ENCODE measurements around the gene OPCML. TPM values are rescaled to one million over a fixed set of nuclear protein-coding genes. Genes with fewer than 3 reads are reported as not detected.

OPCML gene
- total RNA-seq, 2 donors from 2014 or later: under 0.01 TPM; not detected in 1

DNA sequence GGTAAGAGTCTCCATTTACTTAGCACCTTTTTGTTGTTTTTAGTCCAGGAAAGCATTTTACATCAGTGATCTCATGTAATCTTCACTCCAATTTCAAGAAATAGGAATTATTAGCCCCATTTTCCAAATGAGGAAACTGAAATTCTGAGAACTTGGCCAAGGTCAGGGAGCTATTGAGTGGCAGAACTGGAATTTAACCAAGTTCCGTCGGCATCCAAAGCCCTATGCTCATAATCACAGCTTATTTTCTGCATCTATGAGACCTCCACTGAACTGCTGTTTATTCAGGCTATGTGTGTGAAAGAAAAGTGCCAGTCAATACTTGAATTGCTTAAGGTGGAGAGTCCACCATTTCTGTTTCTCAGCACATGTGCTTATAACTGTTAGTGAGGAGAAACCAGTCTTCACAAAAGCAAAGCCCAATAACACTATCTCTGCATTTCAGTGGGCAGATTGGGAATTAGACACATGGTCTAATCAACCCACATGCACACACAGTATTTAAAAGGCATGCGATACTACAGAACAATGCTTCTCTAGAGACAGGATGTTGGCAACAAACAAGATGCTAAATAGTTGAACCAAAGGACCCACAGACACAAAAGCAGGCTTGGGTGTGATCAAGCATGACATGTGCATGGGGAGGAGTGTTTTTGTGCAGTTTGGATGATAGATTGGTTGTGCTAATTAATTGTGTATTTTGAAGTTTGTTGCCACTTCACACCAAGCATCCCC lies 780.6 kb downstream of the OPCML start:
- Histone ChIP-seq H3K27ac (no peak overlapping the region), H3K27me3 (no peaks in the 10 kb centered on the region), H3K4me3 (no peak overlapping the region), H3K36me3 (replicated peaks in 1 of 2; ENCODE audit: insufficient read depth in 1 of 2, low read depth in 2 of 2) (no peaks in the 10 kb centered on the region), H3K9me3 (no peaks in the 10 kb centered on the region), H3K4me1 (no peaks in the 10 kb centered on the region)
- DNase-seq: no peak
- 20 to 37% methylated on average over 3 of the region's 3 CpGs for WGBS, 2 donors
- intact Hi-C loops (cut with DNase I): no loop called here
- no peak for ATAC-seq
- TF ChIP-seq POLR2A (IDR thresholded peaks at IDR 0.05): no peak
- TF ChIP-seq, protein P1, sequence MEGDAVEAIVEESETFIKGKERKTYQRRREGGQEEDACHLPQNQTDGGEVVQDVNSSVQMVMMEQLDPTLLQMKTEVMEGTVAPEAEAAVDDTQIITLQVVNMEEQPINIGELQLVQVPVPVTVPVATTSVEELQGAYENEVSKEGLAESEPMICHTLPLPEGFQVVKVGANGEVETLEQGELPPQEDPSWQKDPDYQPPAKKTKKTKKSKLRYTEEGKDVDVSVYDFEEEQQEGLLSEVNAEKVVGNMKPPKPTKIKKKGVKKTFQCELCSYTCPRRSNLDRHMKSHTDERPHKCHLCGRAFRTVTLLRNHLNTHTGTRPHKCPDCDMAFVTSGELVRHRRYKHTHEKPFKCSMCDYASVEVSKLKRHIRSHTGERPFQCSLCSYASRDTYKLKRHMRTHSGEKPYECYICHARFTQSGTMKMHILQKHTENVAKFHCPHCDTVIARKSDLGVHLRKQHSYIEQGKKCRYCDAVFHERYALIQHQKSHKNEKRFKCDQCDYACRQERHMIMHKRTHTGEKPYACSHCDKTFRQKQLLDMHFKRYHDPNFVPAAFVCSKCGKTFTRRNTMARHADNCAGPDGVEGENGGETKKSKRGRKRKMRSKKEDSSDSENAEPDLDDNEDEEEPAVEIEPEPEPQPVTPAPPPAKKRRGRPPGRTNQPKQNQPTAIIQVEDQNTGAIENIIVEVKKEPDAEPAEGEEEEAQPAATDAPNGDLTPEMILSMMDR (IDR thresholded peaks at IDR 0.05): no peak

DNA sequence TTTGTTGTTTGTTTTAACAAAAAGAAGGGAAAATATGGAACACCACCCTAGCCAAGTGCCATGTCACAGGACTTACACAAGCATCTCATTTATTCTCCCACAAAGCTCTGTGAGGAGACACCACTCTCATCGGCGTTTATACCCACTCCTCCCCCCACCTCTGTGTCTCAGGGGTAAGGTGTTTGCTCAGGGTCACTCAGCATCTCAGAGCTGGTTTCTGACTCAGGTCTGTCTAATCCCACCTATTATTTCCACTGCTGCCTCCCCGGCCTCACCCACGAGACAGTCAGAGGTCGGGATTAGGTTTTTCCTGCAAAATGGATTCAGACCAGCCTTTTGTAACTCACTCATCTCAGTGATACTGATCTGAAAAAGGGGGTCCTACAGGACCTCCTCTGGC lies 786.0 kb downstream of the OPCML start:
- Histone ChIP-seq H3K4me3 (no peak overlapping the region), H3K27me3 (no peaks in the 10 kb centered on the region), H3K4me1 (no peaks in the 10 kb centered on the region), H3K27ac (no peak overlapping the region), H3K36me3 (replicated peaks in 1 of 2; ENCODE audit: insufficient read depth in 1 of 2, low read depth in 2 of 2) (no peaks in the 10 kb centered on the region), H3K9me3 (no peaks in the 10 kb centered on the region)
- intact Hi-C loops (cut with DNase I): no loop called here
- ATAC-seq (no peak), DNase-seq (no peak)
- TF ChIP-seq, protein P1 (IDR thresholded peaks at IDR 0.05): no peak
- no peak for TF ChIP-seq POLR2A (IDR thresholded peaks at IDR 0.05)
- 71 to 72% methylated on average over 5 of the region's 5 CpGs for WGBS, 2 donors

- Histone ChIP-seq H3K36me3 (replicated peaks in 1 of 2; ENCODE audit: insufficient read depth in 1 of 2, low read depth in 2 of 2) (no peaks in the 10 kb centered on the region), H3K27ac (no peak overlapping the region), H3K4me3 (no peak overlapping the region), H3K9me3 (no peaks in the 10 kb centered on the region), H3K4me1 (no peaks in the 10 kb centered on the region), H3K27me3 (no peaks in the 10 kb centered on the region)
- intact Hi-C loops (cut with DNase I): no loop called here
- no peak for DNase-seq
- WGBS, 2 donors: 24 to 37% methylated on average over 1 of the region's 1 CpG
- TF ChIP-seq, protein P1 (IDR thresholded peaks at IDR 0.05): no peak
- no peak for TF ChIP-seq POLR2A (IDR thresholded peaks at IDR 0.05)
- no peak for ATAC-seq
These were observed 787.0 kb downstream of the OPCML start for GRCh38 chr11:132745306-132745705.

GRCh38 chr11:132744771-132745170 lies 787.5 kb downstream of the OPCML start:
- Histone ChIP-seq H3K9me3 (no peaks in the 10 kb centered on the region), H3K4me3 (no peak overlapping the region), H3K27ac (no peak overlapping the region), H3K27me3 (no peaks in the 10 kb centered on the region), H3K36me3 (replicated peaks in 1 of 2; ENCODE audit: insufficient read depth in 1 of 2, low read depth in 2 of 2) (no peaks in the 10 kb centered on the region), H3K4me1 (no peaks in the 10 kb centered on the region)
- intact Hi-C loops (cut with DNase I): no loop called here
- ATAC-seq: no peak
- DNase-seq: no peak
- TF ChIP-seq, protein P1 (IDR thresholded peaks at IDR 0.05): no peak
- no peak for TF ChIP-seq POLR2A (IDR thresholded peaks at IDR 0.05)
- 60% methylated on average over 8 of the region's 8 CpGs for WGBS, 2 donors

DNA sequence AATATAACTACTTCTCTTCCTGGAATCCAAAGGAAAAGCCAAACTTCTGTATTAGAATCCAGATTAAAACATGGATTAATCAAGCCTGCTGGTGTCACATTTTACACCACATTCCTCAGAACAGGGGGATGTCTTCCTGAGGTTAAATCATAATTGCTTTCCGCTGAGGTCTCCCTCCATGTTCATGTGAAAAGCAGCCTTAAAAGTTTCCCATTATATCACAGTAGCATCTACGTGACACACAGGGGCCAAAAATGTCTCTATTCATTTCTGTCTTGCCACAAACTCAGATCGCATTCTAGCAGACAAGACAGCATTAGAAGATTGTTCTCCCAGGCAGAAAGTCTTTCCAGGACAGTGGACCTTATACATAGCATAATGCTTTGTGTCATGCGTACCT lies 788.7 kb downstream of the OPCML start:
- intact Hi-C loops (cut with DNase I): no loop called here

More for the DNA sequence above, 788.7 kb downstream of the OPCML start:
- Histone ChIP-seq H3K4me3 (no peak overlapping the region), H3K36me3 (replicated peaks in 1 of 2; ENCODE audit: insufficient read depth in 1 of 2, low read depth in 2 of 2) (no peaks in the 10 kb centered on the region), H3K27ac (no peak overlapping the region), H3K9me3 (no peaks in the 10 kb centered on the region), H3K27me3 (no peaks in the 10 kb centered on the region), H3K4me1 (no peaks in the 10 kb centered on the region)
- TF ChIP-seq, protein P1 (IDR thresholded peaks at IDR 0.05): no peak
- no peak for TF ChIP-seq POLR2A (IDR thresholded peaks at IDR 0.05)
- DNase-seq (no peak), ATAC-seq (no peak)
- WGBS, 2 donors: 64 to 71% methylated on average over 4 of the region's 4 CpGs
